ENCODE measurements around the gene PLCL2. TPM values are rescaled to one million over a fixed set of nuclear protein-coding genes. Genes with fewer than 3 reads are reported as not detected.
"Not testable (repeated sequence)": the region's sequence is repeated elsewhere in the genome, so short reads cannot be mapped to it uniquely, and the experiment has no call there.

PLCL2 gene
- total RNA-seq, 1 experiment from 2014 or later: 2.5 TPM

GRCh38 chr3:17120115-17120514, 235.4 kb downstream of the PLCL2 start:
- DNase-seq: no peak

GRCh38 chr3:17121336-17121735, 236.6 kb downstream of the PLCL2 start:
- Histone ChIP-seq H3K27me3 (ENCODE audit: low read length) (no peaks in the 10 kb centered on the region), H3K36me3 (ENCODE audit: insufficient read depth, low read length) (no peaks in the 10 kb centered on the region), H3K4me3 (ENCODE audit: low read length) (no peak overlapping the region), H3K79me2 (ENCODE audit: low read length) (no peaks in the 10 kb centered on the region), H3K9me3 (ENCODE audit: low read length) (no peaks in the 10 kb centered on the region), H3K4me1 (ENCODE audit: low read length) (no peaks in the 10 kb centered on the region), H4K20me1 (ENCODE audit: insufficient read depth, low read depth, low read length) (no peaks in the 10 kb centered on the region), H3K9ac (ENCODE audit: low read length) (no peak overlapping the region), H2AFZ (ENCODE audit: low read length) (no peak overlapping the region), H3K4me2 (ENCODE audit: low read depth, low read length, poor library complexity, severe bottlenecking) (no peak overlapping the region), H3K27ac (ENCODE audit: low read length) (no peak overlapping the region), H3K9me2 (replicated peaks; ENCODE audit: insufficient read depth, low read length) (no peaks in the 10 kb centered on the region)
- no peak for DNase-seq

More at GRCh38 chr3:17120115-17120514, 235.4 kb downstream of the PLCL2 start:
- Histone ChIP-seq H2AFZ (ENCODE audit: low read length) (no peak overlapping the region), H3K9ac (ENCODE audit: low read length) (no peak overlapping the region), H3K9me2 (replicated peaks; ENCODE audit: insufficient read depth, low read length) (no peaks in the 10 kb centered on the region), H4K20me1 (ENCODE audit: insufficient read depth, low read depth, low read length) (no peaks in the 10 kb centered on the region), H3K36me3 (ENCODE audit: insufficient read depth, low read length) (no peaks in the 10 kb centered on the region), H3K4me2 (ENCODE audit: low read depth, low read length, poor library complexity, severe bottlenecking) (no peak overlapping the region), H3K9me3 (ENCODE audit: low read length) (no peaks in the 10 kb centered on the region), H3K4me3 (ENCODE audit: low read length) (no peak overlapping the region), H3K79me2 (ENCODE audit: low read length) (no peaks in the 10 kb centered on the region), H3K27me3 (ENCODE audit: low read length) (no peaks in the 10 kb centered on the region), H3K4me1 (ENCODE audit: low read length) (no peaks in the 10 kb centered on the region), H3K27ac (ENCODE audit: low read length) (no peak overlapping the region)

- Histone ChIP-seq H3K9ac (ENCODE audit: low read length) (no peak overlapping the region), H3K27ac (ENCODE audit: low read length) (no peak overlapping the region), H3K9me3 (ENCODE audit: low read length) (no peaks in the 10 kb centered on the region), H3K4me2 (ENCODE audit: low read depth, low read length, poor library complexity, severe bottlenecking) (no peak overlapping the region), H3K27me3 (ENCODE audit: low read length) (no peaks in the 10 kb centered on the region), H2AFZ (ENCODE audit: low read length) (no peak overlapping the region), H3K4me3 (ENCODE audit: low read length) (no peak overlapping the region), H3K36me3 (ENCODE audit: insufficient read depth, low read length) (no peaks in the 10 kb centered on the region), H3K9me2 (replicated peaks; ENCODE audit: insufficient read depth, low read length) (no peaks in the 10 kb centered on the region), H3K4me1 (ENCODE audit: low read length) (no peaks in the 10 kb centered on the region), H3K79me2 (ENCODE audit: low read length) (no peaks in the 10 kb centered on the region), H4K20me1 (ENCODE audit: insufficient read depth, low read depth, low read length) (no peaks in the 10 kb centered on the region)
- no peak for DNase-seq
Measured at GRCh38 chr3:17122758-17123157, 238.0 kb downstream of the PLCL2 start.

- Histone ChIP-seq H3K4me2 (ENCODE audit: low read depth, low read length, poor library complexity, severe bottlenecking) (no peak overlapping the region), H3K9me2 (replicated peaks; ENCODE audit: insufficient read depth, low read length) (no peaks in the 10 kb centered on the region)
Measured at GRCh38 chr3:17125738-17126442, 241.1 kb downstream of the PLCL2 start.

GRCh38 chr3:17128671-17129070, 243.9 kb downstream of the PLCL2 start:
- H4K20me1 ChIP-seq (ENCODE audit: insufficient read depth, low read depth, low read length); H3K9me3 ChIP-seq (ENCODE audit: low read length); H3K9me2 ChIP-seq (replicated peaks; ENCODE audit: insufficient read depth, low read length); H2AFZ ChIP-seq (ENCODE audit: low read length); DNase-seq; H3K27me3 ChIP-seq (ENCODE audit: low read length); H3K36me3 ChIP-seq (ENCODE audit: insufficient read depth, low read length); H3K4me2 ChIP-seq (ENCODE audit: low read depth, low read length, poor library complexity, severe bottlenecking); H3K4me1 ChIP-seq (ENCODE audit: low read length); H3K79me2 ChIP-seq (ENCODE audit: low read length); H3K9ac ChIP-seq (ENCODE audit: low read length); H3K27ac ChIP-seq (ENCODE audit: low read length); H3K4me3 ChIP-seq (ENCODE audit: low read length): not testable (repeated sequence)

More at GRCh38 chr3:17125738-17126442, 241.1 kb downstream of the PLCL2 start:
- Histone ChIP-seq H3K9ac (ENCODE audit: low read length) (no peak overlapping the region), H4K20me1 (ENCODE audit: insufficient read depth, low read depth, low read length) (no peaks in the 10 kb centered on the region), H3K36me3 (ENCODE audit: insufficient read depth, low read length) (no peaks in the 10 kb centered on the region), H2AFZ (ENCODE audit: low read length) (no peak overlapping the region), H3K4me3 (ENCODE audit: low read length) (no peak overlapping the region), H3K4me1 (ENCODE audit: low read length) (no peaks in the 10 kb centered on the region), H3K27ac (ENCODE audit: low read length) (no peak overlapping the region), H3K9me3 (ENCODE audit: low read length) (no peaks in the 10 kb centered on the region), H3K27me3 (ENCODE audit: low read length) (no peaks in the 10 kb centered on the region), H3K79me2 (ENCODE audit: low read length) (no peaks in the 10 kb centered on the region)
- DNase-seq: no peak

- no peaks in the 10 kb centered on the region for H3K9me3 ChIP-seq (ENCODE audit: low read length)
- no peak overlapping the region for H3K9ac ChIP-seq (ENCODE audit: low read length)
- no peaks in the 10 kb centered on the region for H3K27me3 ChIP-seq (ENCODE audit: low read length)
- H3K9me2 ChIP-seq (replicated peaks; ENCODE audit: insufficient read depth, low read length): no peaks in the 10 kb centered on the region
- H3K4me1 ChIP-seq (ENCODE audit: low read length): peaks cover 6% of the 10 kb centered on the region
- H2AFZ ChIP-seq (ENCODE audit: low read length): no peak overlapping the region
- H3K36me3 ChIP-seq (ENCODE audit: insufficient read depth, low read length): no peaks in the 10 kb centered on the region
- no peak for DNase-seq
- no peak overlapping the region for H3K4me2 ChIP-seq (ENCODE audit: low read depth, low read length, poor library complexity, severe bottlenecking)
- H3K79me2 ChIP-seq (ENCODE audit: low read length): no peaks in the 10 kb centered on the region
- H4K20me1 ChIP-seq (ENCODE audit: insufficient read depth, low read depth, low read length): no peaks in the 10 kb centered on the region
- H3K27ac ChIP-seq (ENCODE audit: low read length): no peak overlapping the region
- no peak overlapping the region for H3K4me3 ChIP-seq (ENCODE audit: low read length)
Measured at GRCh38 chr3:17129556-17129955, 244.8 kb downstream of the PLCL2 start.

GRCh38 chr3:17130956-17131355, 246.2 kb downstream of the PLCL2 start:
- no peak overlapping the region for H2AFZ ChIP-seq (ENCODE audit: low read length)
- no peaks in the 10 kb centered on the region for H3K9me3 ChIP-seq (ENCODE audit: low read length)
- H3K4me2 ChIP-seq (ENCODE audit: low read depth, low read length, poor library complexity, severe bottlenecking): no peak overlapping the region
- no peaks in the 10 kb centered on the region for H3K79me2 ChIP-seq (ENCODE audit: low read length)
- DNase-seq: no peak
- no peak overlapping the region for H3K9ac ChIP-seq (ENCODE audit: low read length)
- no peaks in the 10 kb centered on the region for H3K36me3 ChIP-seq (ENCODE audit: insufficient read depth, low read length)
- peaks cover 6% of the 10 kb centered on the region for H3K4me1 ChIP-seq (ENCODE audit: low read length)
- no peaks in the 10 kb centered on the region for H3K9me2 ChIP-seq (replicated peaks; ENCODE audit: insufficient read depth, low read length)
- no peaks in the 10 kb centered on the region for H3K27me3 ChIP-seq (ENCODE audit: low read length)
- H3K27ac ChIP-seq (ENCODE audit: low read length): no peak overlapping the region
- H4K20me1 ChIP-seq (ENCODE audit: insufficient read depth, low read depth, low read length): no peaks in the 10 kb centered on the region
- no peak overlapping the region for H3K4me3 ChIP-seq (ENCODE audit: low read length)

GRCh38 chr3:17132286-17133115, 247.7 kb downstream of the PLCL2 start:
- H3K27ac ChIP-seq (ENCODE audit: low read length): no peak overlapping the region
- H3K4me3 ChIP-seq (ENCODE audit: low read length): no peak overlapping the region
- H3K36me3 ChIP-seq (ENCODE audit: insufficient read depth, low read length): no peaks in the 10 kb centered on the region
- no peak overlapping the region for H3K9ac ChIP-seq (ENCODE audit: low read length)
- no peak for DNase-seq
- peaks cover 6% of the 10 kb centered on the region for H3K4me1 ChIP-seq (ENCODE audit: low read length)
- no peaks in the 10 kb centered on the region for H3K79me2 ChIP-seq (ENCODE audit: low read length)
- H3K27me3 ChIP-seq (ENCODE audit: low read length): no peaks in the 10 kb centered on the region
- H3K4me2 ChIP-seq (ENCODE audit: low read depth, low read length, poor library complexity, severe bottlenecking): no peak overlapping the region
- H2AFZ ChIP-seq (ENCODE audit: low read length): no peak overlapping the region
- no peaks in the 10 kb centered on the region for H3K9me3 ChIP-seq (ENCODE audit: low read length)
- H4K20me1 ChIP-seq (ENCODE audit: insufficient read depth, low read depth, low read length): no peaks in the 10 kb centered on the region
- no peaks in the 10 kb centered on the region for H3K9me2 ChIP-seq (replicated peaks; ENCODE audit: insufficient read depth, low read length)

Data from Karpas-422 (cell line).